GM19438 (cell line): ENCODE measurements around the gene LENG1.

Experiments
- ATAC-seq: cut with Tn5 transposase; IDR thresholded peaks from one replicate; pipeline ENCODE4 v1.9.1; 2021; ENCODE audit warnings: low read depth; ENCODE audit not compliant: unreplicated experiment

The LENG1 gene

GRCh38 chr19:54165222-54165621 lies 5.7 kb upstream of the LENG1 start:
- no peak for ATAC-seq

DNA sequence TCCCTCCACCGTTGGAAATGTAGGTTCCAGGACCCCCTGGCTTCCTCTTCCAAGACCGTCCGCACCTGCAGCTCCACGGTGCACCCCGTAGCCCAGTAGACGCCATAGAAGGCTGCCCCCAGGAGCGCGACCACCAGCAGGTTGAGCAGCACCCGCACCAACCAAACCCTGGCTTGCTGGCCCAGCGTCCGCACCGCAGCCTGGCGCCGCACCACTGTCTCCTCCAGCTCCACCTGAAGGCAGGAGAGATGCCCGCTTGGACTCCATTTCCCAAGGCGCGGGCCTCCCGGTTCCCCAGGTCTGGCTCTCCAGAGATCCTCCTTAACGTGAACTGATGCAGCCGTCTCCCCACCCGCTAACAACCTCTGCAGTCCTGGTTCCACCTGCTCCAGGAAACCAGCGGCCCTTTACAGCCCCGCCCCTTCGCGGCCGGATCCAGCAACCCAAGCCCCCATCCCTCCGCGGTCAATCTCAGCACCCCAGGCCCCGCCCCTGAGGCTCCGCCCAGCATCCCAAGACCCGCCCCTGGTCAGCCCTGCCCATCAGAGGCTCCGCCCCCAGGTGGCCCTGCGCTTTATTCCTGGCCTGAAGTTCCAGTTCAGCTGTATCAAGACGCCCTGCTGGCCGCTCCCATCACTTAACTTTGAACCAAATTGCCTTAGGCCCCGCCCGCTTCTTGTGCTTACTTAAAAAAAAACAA lies 5.0 kb upstream of the LENG1 start:
- ATAC-seq = no peak

GRCh38 chr19:54162884-54163283 lies 3.4 kb upstream of the LENG1 start:
- no peak for ATAC-seq

DNA sequence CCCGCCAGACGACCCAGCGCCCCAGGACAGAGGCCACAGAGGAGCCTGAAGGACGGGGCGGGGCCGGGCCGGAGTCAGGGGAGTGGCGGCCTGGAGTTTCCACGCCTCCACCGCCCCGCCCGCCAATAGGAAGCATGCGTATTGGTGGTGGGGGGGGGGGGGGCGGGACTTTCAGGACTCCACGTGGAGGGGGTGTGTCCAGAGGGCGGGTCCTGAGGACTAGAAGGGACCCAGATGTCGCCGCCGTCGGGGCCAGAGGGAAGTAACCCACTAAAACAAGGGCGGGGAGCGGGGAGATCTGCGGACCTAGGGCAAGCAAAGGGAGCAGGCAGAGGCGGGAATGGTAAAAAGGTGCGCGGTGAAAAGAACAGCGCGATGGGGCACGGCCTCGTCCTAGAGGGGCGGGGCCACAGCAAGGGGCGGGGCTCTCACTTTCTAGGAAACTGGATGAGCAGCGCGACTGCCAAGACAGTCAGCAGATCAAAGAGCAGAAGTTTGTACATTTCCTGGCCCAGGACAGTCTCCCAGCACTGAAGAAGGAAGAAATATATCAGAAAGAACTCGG lies 2.8 kb upstream of the LENG1 start:
- no peak for ATAC-seq

DNA sequence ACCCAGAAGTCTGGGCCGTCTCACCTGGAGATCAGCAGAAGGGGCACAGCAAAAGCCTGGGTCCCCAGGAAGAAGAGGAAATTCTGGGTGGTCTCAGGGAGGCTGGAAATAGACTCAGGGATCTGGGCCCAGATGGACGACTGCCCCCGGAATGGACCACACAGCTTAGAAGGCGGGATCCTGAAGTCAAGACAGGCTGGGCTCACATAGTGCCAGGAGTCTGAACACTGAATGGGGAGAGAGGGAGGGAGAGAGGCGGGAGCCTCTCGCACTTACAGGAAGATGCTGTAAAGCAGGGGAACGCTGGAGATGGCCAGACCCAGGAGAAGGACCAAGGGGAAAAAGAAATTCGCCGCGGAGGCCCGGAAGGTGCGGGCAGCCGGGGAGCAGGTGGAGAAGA lies 1.3 kb upstream of the LENG1 start:
- no peak for ATAC-seq

- no peak for ATAC-seq
These were observed 776 bp upstream of the LENG1 start for GRCh38 chr19:54160182-54160811.

- ATAC-seq = no peak
These were observed 639 bp downstream of the LENG1 start for GRCh38 chr19:54158812-54159351.

GRCh38 chr19:54156953-54157352 lies 2.6 kb downstream of the LENG1 start:
- no peak for ATAC-seq

GRCh38 chr19:54156490-54156889 lies 3.0 kb downstream of the LENG1 start:
- no peak for ATAC-seq

GRCh38 chr19:54155694-54156093 lies 3.8 kb downstream of the LENG1 start:
- no peak for ATAC-seq

- ATAC-seq = no peak
These were observed 4.7 kb downstream of the LENG1 start for GRCh38 chr19:54154603-54155345.

GRCh38 chr19:54153731-54154326 lies 5.7 kb downstream of the LENG1 start:
- ATAC-seq = no peak

DNA sequence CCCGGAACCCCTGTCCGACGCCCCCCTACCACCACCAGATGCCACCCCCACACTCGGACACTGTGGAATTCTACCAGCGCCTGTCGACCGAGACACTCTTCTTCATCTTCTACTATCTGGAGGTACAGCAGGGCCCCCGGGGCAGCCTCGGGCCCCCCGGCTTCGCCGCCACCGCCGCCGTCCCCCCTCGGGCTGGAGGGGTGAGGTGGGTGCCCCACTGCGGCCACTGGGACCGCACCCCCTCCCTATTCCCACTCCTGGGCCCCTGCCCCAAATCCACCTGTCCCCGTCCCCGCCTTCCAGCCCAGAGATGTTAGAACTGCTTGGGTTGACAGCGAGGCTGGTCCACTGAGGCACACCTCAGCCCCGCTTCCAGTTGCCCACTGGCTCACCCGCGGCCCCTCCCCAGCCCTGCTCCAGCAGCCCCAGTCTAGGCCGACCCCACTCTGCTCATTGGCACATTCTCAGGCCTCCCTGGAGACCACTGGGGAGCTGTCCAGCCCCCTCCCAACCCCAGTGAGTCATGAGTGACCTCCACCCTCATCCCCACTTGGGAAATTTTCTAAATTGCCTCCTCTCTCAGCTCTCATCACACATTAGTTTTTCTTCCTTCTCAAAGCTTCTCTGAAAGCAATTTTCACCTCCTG lies 6.5 kb downstream of the LENG1 start:
- no peak for ATAC-seq

DNA sequence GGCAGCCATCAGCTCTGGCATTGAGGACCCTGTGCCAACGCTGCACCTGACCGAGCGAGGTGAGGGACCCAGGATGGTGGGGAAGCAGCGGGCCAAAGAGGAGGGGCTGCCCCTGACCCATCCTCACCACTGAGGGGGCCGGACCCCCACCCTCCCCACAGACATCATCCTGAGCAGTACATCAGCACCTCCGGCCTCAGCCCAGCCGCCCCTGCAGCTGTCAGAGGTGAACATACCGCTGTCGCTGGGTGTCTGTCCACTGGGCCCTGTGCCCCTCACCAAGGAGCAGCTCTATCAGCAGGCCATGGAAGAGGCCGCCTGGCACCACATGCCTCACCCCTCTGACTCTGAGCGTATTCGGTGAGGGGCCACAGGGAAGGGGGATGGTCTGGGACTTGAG lies 7.3 kb downstream of the LENG1 start:
- ATAC-seq = no peak

DNA sequence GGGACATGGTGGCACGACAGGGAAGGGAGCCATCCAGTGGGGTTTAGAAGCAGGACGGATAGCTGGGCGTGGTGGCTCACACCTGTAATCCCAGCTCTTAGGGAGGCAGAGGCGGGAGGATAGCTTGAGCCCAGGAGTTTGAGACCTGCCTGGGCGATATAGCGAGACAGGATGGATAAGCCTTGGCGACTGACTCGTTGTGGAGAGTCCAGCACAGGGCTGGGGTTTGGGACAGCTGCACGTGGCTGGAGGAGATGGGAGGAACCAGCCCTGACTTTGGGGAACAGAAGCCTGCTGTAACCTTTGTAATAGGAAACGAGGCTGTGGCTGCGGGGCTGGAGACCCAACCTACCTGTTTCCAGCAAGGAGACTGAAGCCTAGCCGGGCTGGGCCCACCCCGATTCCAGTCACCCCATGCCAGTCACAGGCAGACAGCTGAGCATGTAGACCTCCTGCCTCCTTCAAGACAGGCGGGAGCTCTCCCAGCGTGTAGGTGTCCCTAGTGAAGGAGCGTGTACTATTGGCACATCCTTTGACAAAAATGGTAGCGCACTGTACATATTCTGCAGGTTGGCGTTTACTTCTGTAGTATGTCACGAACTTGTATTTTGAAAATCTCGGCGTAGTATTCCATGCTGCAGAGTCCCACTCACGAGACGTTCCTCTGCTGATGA lies 8.0 kb downstream of the LENG1 start:
- ATAC-seq = no peak

- ATAC-seq = no peak
These were observed 10.3 kb downstream of the LENG1 start for GRCh38 chr19:54149021-54149812.

- no peak for ATAC-seq
These were observed 11.4 kb downstream of the LENG1 start for GRCh38 chr19:54148158-54148557.

DNA sequence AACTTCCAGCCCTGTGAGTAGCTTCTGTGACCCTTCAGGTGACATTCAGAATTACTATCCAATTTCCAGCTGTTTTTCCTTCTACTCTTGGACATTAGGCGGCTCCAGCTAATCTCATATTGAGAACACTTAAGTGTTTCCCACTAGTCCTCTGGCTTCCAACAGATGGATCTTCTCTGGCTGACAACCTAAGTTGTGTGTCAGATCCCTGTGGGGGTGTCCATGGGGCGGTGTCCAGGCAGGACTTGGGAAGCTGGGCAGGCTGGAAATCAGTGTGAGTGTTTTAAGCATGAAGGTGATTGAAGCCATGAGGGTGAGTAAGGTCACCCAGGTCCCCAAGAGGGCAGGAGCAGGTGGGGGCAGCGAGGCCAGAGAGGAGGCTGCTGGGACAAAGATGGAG lies 11.8 kb downstream of the LENG1 start:
- no peak for ATAC-seq

- ATAC-seq = no peak
These were observed 13.9 kb downstream of the LENG1 start for GRCh38 chr19:54145541-54146158.
